Measurements from ENCODE around the gene FBXL14.
A peak's percentile ranks its signal among the peaks of the same experiment; 100 is the strongest.

FBXL14 gene

GRCh38 chr12:1633459-1633858 is 39.1 kb upstream of the FBXL14 start:
- Histone ChIP-seq H3K36me3 (ENCODE audit: insufficient read depth, low read length) (peaks cover 29% of the 10 kb centered on the region), H3K27me3 (ENCODE audit: control insufficient read depth, insufficient read depth, low read length) (no peaks in the 10 kb centered on the region), H3K4me2 (ENCODE audit: low read length) (no peak overlapping the region), H3K4me3 (ENCODE audit: low read length) (no peak overlapping the region), H3K9me3 (replicated peaks; ENCODE audit: low read length) (no peaks in the 10 kb centered on the region), H3K4me1 (ENCODE audit: control insufficient read depth, insufficient read depth, low read length) (peaks cover 31% of the 10 kb centered on the region), H3K9ac (ENCODE audit: low read depth, low read length) (no peak overlapping the region)

GRCh38 chr12:1632702-1633101 is 38.3 kb upstream of the FBXL14 start:
- H3K27me3 ChIP-seq (ENCODE audit: control insufficient read depth, insufficient read depth, low read length) = no peaks in the 10 kb centered on the region

GRCh38 chr12:1630827-1631591 is 36.6 kb upstream of the FBXL14 start:
- no peak overlapping the region for H3K9ac ChIP-seq (ENCODE audit: low read depth, low read length)
- peak overlapping the region; percentile 85 for H3K4me2 ChIP-seq (ENCODE audit: low read length)
- peak overlapping the region; percentile 60 for H3K4me3 ChIP-seq (ENCODE audit: low read length)
- H3K9me3 ChIP-seq (replicated peaks; ENCODE audit: low read length) = no peaks in the 10 kb centered on the region
- H3K36me3 ChIP-seq (ENCODE audit: insufficient read depth, low read length) = peaks cover 29% of the 10 kb centered on the region
- H3K4me1 ChIP-seq (ENCODE audit: control insufficient read depth, insufficient read depth, low read length) = peaks cover 31% of the 10 kb centered on the region
- no peaks in the 10 kb centered on the region for H3K27me3 ChIP-seq (ENCODE audit: control insufficient read depth, insufficient read depth, low read length)

More at GRCh38 chr12:1632702-1633101, 38.3 kb upstream of the FBXL14 start:
- no peak overlapping the region for H3K9ac ChIP-seq (ENCODE audit: low read depth, low read length)
- no peak overlapping the region for H3K4me3 ChIP-seq (ENCODE audit: low read length)
- peaks cover 31% of the 10 kb centered on the region for H3K4me1 ChIP-seq (ENCODE audit: control insufficient read depth, insufficient read depth, low read length)
- H3K36me3 ChIP-seq (ENCODE audit: insufficient read depth, low read length) = peaks cover 29% of the 10 kb centered on the region
- H3K9me3 ChIP-seq (replicated peaks; ENCODE audit: low read length) = no peaks in the 10 kb centered on the region
- H3K4me2 ChIP-seq (ENCODE audit: low read length) = no peak overlapping the region

- peaks cover 23% of the 10 kb centered on the region for H3K36me3 ChIP-seq (ENCODE audit: insufficient read depth, low read length)
- H3K9me3 ChIP-seq (replicated peaks; ENCODE audit: low read length) = no peaks in the 10 kb centered on the region
- H3K4me3 ChIP-seq (ENCODE audit: low read length) = peak overlapping the region; percentile 60
- H3K4me1 ChIP-seq (ENCODE audit: control insufficient read depth, insufficient read depth, low read length) = peaks cover 38% of the 10 kb centered on the region
- H3K9ac ChIP-seq (ENCODE audit: low read depth, low read length) = peak overlapping the region; percentile 58
- no peaks in the 10 kb centered on the region for H3K27me3 ChIP-seq (ENCODE audit: control insufficient read depth, insufficient read depth, low read length)
- H3K4me2 ChIP-seq (ENCODE audit: low read length) = peak overlapping the region; percentile 85
Observed at GRCh38 chr12:1630133-1630826, 35.9 kb upstream of the FBXL14 start.

GRCh38 chr12:1629338-1630132 is 35.2 kb upstream of the FBXL14 start:
- H3K9me3 ChIP-seq (replicated peaks; ENCODE audit: low read length) = no peaks in the 10 kb centered on the region
- peaks cover 45% of the 10 kb centered on the region for H3K4me1 ChIP-seq (ENCODE audit: control insufficient read depth, insufficient read depth, low read length)
- peak overlapping the region; percentile 58 for H3K9ac ChIP-seq (ENCODE audit: low read depth, low read length)
- peaks cover 23% of the 10 kb centered on the region for H3K36me3 ChIP-seq (ENCODE audit: insufficient read depth, low read length)
- peak overlapping the region; percentile 60 for H3K4me3 ChIP-seq (ENCODE audit: low read length)
- H3K4me2 ChIP-seq (ENCODE audit: low read length) = peak overlapping the region; percentile 85
- H3K27me3 ChIP-seq (ENCODE audit: control insufficient read depth, insufficient read depth, low read length) = no peaks in the 10 kb centered on the region

GRCh38 chr12:1628666-1629337 is 34.4 kb upstream of the FBXL14 start, which contains the start of gene WNT5B:
Gene WNT5B (plus strand): TSS chr12:1629231. CDS start chr12:1631355, 2,124 bp downstream.
- Histone ChIP-seq H3K27me3 (ENCODE audit: control insufficient read depth, insufficient read depth, low read length) (no peaks in the 10 kb centered on the region), H3K4me3 (ENCODE audit: low read length) (peak within 1 kb of the TSS; percentile 60), H3K4me2 (ENCODE audit: low read length) (peak within 1 kb of the TSS; percentile 85), H3K9ac (ENCODE audit: low read depth, low read length) (peak within 1 kb of the TSS; percentile 58), H3K4me1 (ENCODE audit: control insufficient read depth, insufficient read depth, low read length) (peaks cover 45% of the 10 kb centered on the region), H3K9me3 (replicated peaks; ENCODE audit: low read length) (no peaks in the 10 kb centered on the region), H3K36me3 (ENCODE audit: insufficient read depth, low read length) (peaks cover 17% of the 10 kb centered on the region)

- H3K4me1 ChIP-seq (ENCODE audit: control insufficient read depth, insufficient read depth, low read length) = peaks cover 30% of the 10 kb centered on the region
- no peak overlapping the region for H3K4me3 ChIP-seq (ENCODE audit: low read length)
- no peaks in the 10 kb centered on the region for H3K27me3 ChIP-seq (ENCODE audit: control insufficient read depth, insufficient read depth, low read length)
- H3K36me3 ChIP-seq (ENCODE audit: insufficient read depth, low read length) = peaks cover 3% of the 10 kb centered on the region
- H3K9me3 ChIP-seq (replicated peaks; ENCODE audit: low read length) = no peaks in the 10 kb centered on the region
- H3K9ac ChIP-seq (ENCODE audit: low read depth, low read length) = no peak overlapping the region
- no peak overlapping the region for H3K4me2 ChIP-seq (ENCODE audit: low read length)
Observed at GRCh38 chr12:1622406-1622805, 28.0 kb upstream of the FBXL14 start.

GRCh38 chr12:1620092-1620491 is 25.7 kb upstream of the FBXL14 start:
- Histone ChIP-seq H3K4me2 (ENCODE audit: low read length) (no peak overlapping the region), H3K36me3 (ENCODE audit: insufficient read depth, low read length) (peaks cover 3% of the 10 kb centered on the region), H3K4me3 (ENCODE audit: low read length) (no peak overlapping the region), H3K9ac (ENCODE audit: low read depth, low read length) (no peak overlapping the region), H3K9me3 (replicated peaks; ENCODE audit: low read length) (no peaks in the 10 kb centered on the region), H3K4me1 (ENCODE audit: control insufficient read depth, insufficient read depth, low read length) (peaks cover 24% of the 10 kb centered on the region), H3K27me3 (ENCODE audit: control insufficient read depth, insufficient read depth, low read length) (no peaks in the 10 kb centered on the region)

- H3K4me2 ChIP-seq (ENCODE audit: low read length) = no peak overlapping the region
- peaks cover 3% of the 10 kb centered on the region for H3K36me3 ChIP-seq (ENCODE audit: insufficient read depth, low read length)
- peaks cover 24% of the 10 kb centered on the region for H3K4me1 ChIP-seq (ENCODE audit: control insufficient read depth, insufficient read depth, low read length)
- no peaks in the 10 kb centered on the region for H3K27me3 ChIP-seq (ENCODE audit: control insufficient read depth, insufficient read depth, low read length)
- no peaks in the 10 kb centered on the region for H3K9me3 ChIP-seq (replicated peaks; ENCODE audit: low read length)
- no peak overlapping the region for H3K4me3 ChIP-seq (ENCODE audit: low read length)
- no peak overlapping the region for H3K9ac ChIP-seq (ENCODE audit: low read depth, low read length)
Observed at GRCh38 chr12:1619587-1619986, 25.2 kb upstream of the FBXL14 start.

- Histone ChIP-seq H3K4me1 (ENCODE audit: control insufficient read depth, insufficient read depth, low read length) (peaks cover 28% of the 10 kb centered on the region), H3K4me2 (ENCODE audit: low read length) (no peak overlapping the region), H3K9me3 (replicated peaks; ENCODE audit: low read length) (no peaks in the 10 kb centered on the region), H3K36me3 (ENCODE audit: insufficient read depth, low read length) (peaks cover 3% of the 10 kb centered on the region), H3K9ac (ENCODE audit: low read depth, low read length) (no peak overlapping the region), H3K27me3 (ENCODE audit: control insufficient read depth, insufficient read depth, low read length) (no peaks in the 10 kb centered on the region), H3K4me3 (ENCODE audit: low read length) (no peak overlapping the region)
Observed at GRCh38 chr12:1619159-1619558, 24.8 kb upstream of the FBXL14 start.

- H3K36me3 ChIP-seq (ENCODE audit: insufficient read depth, low read length) = no peaks in the 10 kb centered on the region
- H3K4me1 ChIP-seq (ENCODE audit: control insufficient read depth, insufficient read depth, low read length) = peaks cover 30% of the 10 kb centered on the region
- H3K27me3 ChIP-seq (ENCODE audit: control insufficient read depth, insufficient read depth, low read length) = no peaks in the 10 kb centered on the region
- no peak overlapping the region for H3K4me2 ChIP-seq (ENCODE audit: low read length)
- H3K9me3 ChIP-seq (replicated peaks; ENCODE audit: low read length) = no peaks in the 10 kb centered on the region
- H3K4me3 ChIP-seq (ENCODE audit: low read length) = no peak overlapping the region
- no peak overlapping the region for H3K9ac ChIP-seq (ENCODE audit: low read depth, low read length)
Observed at GRCh38 chr12:1618489-1618888, 24.1 kb upstream of the FBXL14 start.
